Lower leg skin (tissue), 3 donors: ENCODE data around the gene REEP1.

Experiments used
- POLR2A ChIP-seq, 2 donors: fragments of 450-650 bp; IDR thresholded peaks; one replicate each; pipeline ENCODE4 v1.6.1; 2016 to 2017; ENCODE audit warnings: antibody characterized with exemption in 2 of 2, mild to moderate bottlenecking in 1 of 2, moderate library complexity in 1 of 2
- TF ChIP-seq, protein P1 (sequence below), 3 donors: fragments of 450-650 bp; IDR thresholded peaks; one replicate each; pipeline ENCODE4 v1.5.1; 2016; ENCODE audit warnings: antibody characterized with exemption in 3 of 3, mild to moderate bottlenecking in 3 of 3, moderate library complexity in 2 of 3

- TF ChIP-seq, protein P1, sequence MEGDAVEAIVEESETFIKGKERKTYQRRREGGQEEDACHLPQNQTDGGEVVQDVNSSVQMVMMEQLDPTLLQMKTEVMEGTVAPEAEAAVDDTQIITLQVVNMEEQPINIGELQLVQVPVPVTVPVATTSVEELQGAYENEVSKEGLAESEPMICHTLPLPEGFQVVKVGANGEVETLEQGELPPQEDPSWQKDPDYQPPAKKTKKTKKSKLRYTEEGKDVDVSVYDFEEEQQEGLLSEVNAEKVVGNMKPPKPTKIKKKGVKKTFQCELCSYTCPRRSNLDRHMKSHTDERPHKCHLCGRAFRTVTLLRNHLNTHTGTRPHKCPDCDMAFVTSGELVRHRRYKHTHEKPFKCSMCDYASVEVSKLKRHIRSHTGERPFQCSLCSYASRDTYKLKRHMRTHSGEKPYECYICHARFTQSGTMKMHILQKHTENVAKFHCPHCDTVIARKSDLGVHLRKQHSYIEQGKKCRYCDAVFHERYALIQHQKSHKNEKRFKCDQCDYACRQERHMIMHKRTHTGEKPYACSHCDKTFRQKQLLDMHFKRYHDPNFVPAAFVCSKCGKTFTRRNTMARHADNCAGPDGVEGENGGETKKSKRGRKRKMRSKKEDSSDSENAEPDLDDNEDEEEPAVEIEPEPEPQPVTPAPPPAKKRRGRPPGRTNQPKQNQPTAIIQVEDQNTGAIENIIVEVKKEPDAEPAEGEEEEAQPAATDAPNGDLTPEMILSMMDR (IDR thresholded peaks at IDR 0.05), result no peak
- TF ChIP-seq POLR2A (IDR thresholded peaks at IDR 0.05), result no peak
Measured at GRCh38 chr2:86301009-86301408, 36.4 kb downstream of the REEP1 start.
